HG03045 (cell line): Measurements from ENCODE around the gene FBXO24.
"Not testable (repeated sequence)": the region's sequence is repeated elsewhere in the genome, so short reads cannot be mapped to it uniquely, and the experiment has no call there.

Experiments used
- ATAC-seq: cut with Tn5 transposase; IDR thresholded peaks from one replicate; pipeline ENCODE4 v1.9.1; 2021; ENCODE audit warnings: mild to moderate bottlenecking, moderate library complexity; ENCODE audit not compliant: unreplicated experiment

FBXO24 gene

DNA sequence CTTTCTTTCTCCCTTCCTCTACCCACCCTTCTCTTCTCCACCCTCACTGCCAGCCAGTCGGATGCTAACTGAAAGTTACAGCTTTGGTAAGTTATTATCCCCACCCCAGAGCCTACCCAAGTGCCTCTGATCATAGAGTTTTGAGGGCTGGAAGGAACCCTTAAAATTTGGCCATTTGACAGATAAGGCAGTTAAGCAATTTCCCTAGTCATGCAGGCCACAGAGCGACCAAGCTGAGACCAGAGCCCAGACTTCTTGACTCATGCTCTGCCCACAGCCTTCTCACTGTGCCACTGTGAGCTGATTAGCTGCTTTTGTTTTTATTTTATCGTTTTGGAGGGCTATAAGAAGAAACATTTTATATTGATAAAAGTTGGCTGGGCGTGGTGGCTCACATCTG is 29.6 kb upstream of the FBXO24 start:
- ATAC-seq = no peak

DNA sequence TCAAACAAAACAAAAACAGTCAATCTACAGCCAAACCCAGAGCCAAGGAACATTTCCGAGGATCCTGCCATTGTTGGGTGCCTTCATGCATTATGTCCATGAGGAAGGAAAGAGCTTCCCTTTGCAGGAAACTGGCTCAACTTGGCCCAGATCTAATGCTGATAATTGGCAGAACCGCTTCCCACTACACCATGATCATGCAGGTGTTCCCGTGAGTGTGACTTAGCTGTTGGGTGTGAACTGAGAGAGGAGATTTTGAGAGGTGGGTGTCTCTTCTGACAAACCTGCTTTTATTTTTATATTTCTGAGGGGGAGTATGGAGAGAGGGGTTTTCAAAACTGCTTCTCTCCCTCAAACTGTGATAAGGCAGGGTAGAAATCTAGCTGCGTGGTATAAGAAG is 27.0 kb upstream of the FBXO24 start:
- ATAC-seq = no peak

DNA sequence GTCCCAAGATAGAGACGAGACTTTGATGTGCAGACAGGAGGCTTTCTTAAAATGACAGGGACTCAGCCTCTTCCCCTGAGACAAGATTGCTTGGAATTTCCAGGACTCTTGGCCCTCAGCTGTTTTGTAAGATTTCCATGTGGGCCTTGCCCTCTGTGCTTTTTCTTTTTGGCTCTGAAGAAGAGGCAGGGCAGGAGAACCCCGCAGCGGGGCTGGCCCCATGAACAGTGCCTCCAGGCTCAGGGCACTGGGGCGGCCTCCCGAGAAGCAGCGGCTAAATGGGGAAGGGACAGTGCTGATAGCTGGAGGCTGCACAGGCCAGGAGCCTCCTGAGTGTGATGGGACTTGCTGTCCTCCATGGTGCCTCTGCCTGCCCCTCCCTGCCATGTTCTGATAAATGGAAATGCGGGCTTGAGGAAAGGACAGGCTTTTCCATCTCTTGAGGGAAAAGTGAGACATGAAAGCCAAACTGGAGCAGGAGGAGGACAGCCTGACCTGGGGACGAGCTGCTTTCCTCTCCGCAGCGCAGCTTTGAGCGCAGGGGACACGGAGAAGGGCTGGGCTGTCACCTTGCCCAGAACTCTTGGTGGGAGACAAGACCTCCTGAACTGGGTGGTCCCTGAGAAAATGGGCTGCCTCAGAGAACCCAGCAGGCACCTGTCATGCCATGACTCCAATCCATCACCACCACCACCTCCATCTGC is 24.5 kb upstream of the FBXO24 start:
- no peak for ATAC-seq

DNA sequence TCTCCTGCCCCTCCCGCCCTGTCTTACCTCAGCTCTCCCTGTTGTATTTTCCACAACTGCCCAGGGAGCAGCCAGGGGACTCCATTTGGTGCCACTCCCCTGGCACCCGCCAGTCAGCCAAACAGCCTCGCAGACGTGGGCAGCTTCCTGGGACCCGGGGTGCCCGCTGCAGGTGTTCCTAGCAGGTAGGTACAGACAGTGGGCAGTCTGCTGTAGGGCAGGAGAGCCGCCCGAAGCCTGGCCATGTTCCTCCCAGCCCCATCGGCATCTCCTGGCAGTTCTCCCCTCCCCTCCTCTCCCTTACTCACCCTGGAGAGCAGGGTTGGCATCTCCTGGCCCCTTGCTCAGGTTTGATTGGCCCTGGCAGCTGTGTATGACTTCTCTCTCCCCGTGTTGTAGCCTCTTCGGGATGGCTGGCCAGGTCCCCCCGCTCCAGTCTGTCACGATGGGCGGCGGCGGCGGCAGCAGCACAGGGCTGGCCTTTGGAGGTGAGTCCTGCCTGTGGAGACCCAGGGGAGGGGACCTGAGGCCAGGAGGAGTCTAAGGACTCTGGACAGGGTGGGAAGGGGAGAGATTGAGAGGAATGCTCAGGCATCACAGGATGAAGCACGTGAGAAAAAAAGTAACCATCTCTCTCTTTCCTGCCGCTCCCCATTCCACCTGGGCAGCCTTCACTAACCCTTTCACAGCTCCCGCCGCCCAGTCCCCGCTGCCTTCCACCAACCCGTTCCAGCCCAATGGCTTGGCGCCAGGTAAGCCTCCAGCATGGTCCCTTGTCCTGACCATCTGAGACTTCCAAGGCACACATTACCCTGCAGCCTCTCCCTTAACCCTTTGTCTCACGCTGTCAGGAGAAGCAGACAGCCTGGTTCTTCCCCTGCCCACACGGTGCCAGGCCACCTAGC is 23.7 kb upstream of the FBXO24 start:
- ATAC-seq = no peak

DNA sequence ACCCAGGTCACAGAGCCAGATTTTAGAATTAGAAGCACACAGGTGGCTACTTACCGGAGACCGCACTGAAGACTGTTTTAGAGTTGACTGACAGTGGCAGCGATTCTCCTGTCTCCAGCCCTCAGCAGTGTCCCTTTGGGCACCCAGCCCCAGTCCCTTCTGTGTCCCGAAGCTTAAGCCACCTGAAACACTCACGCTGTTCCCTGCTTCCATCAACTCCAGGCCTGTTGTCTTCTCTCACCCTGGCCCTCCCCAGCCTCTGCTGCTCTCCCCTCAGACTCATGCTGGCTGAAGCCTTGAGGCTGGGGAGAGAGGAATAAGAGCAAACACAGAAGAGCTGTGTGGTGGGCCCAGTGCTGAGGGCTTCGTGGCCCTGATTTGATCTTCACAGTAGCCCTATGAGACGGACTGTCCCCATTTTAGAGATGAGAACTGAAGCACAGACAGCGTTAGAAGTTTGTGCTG is 23.0 kb upstream of the FBXO24 start:
- no peak for ATAC-seq

DNA sequence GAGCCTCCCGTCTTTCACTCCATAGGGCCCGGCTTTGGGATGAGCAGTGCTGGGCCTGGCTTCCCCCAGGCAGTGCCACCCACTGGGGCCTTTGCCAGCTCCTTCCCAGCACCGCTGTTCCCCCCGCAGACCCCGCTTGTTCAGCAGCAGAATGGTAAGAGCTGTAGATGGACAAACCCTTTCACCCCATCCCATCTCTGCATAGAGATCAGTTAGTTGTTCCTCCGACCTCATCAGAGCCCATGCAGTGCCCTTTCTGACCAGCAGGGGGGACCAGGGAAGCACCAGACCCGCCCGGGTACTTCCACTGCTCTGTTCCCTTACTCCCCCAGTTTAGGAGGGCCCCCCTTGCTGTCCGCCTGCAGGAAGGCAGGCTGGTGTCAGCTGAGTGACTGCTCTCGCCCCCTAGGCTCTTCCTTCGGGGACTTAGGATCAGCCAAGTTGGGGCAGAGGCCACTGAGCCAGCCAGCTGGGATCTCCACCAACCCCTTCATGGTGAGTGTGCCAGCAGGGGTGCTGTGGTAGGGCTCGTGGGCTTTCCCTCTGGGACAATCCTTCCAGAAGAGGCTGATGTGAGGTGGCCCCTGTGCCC is 22.2 kb upstream of the FBXO24 start:
- ATAC-seq = no peak

DNA sequence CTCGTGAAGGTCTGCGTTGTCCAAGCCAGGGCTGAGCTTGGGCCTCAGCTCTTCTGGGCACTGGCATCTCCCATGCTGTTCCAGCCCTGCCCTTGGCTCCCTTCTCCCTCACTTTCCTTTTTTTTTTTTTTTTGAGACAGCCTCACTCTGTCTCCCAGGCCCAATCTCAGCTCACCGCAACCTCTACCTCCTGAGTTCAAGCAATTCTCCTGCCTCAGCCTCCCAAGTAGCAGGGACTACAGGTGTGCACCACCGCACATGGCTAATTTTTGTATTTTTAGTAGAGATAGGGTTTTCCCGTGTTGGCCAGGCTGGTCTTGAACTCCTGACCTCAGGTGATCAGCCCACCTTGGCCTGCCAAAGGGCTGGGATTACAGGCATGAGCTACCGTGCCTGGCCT is 21.7 kb upstream of the FBXO24 start:
- not testable (repeated sequence) for ATAC-seq

DNA sequence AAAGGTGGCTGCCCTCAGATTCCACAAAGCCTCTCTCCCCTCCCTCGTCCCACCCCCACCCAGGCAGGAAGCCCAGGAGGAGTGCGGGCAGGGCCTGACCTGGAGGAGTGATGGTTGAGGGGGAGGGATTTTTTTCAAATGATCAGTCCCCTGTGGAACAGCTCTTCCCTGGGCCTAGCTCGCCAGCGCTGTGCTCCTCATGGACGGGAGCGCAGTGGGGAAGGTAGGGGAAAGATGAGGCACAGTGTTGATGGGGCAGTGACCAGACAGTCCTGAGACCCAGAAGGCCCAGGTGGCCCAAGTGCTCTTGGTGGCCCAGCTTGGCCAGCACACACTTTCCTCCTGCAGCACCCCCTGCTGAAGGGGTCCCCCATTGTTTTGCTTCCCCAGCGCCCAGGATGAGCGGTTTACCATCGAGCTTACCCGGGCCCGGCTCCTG is 21.0 kb upstream of the FBXO24 start:
- no peak for ATAC-seq

DNA sequence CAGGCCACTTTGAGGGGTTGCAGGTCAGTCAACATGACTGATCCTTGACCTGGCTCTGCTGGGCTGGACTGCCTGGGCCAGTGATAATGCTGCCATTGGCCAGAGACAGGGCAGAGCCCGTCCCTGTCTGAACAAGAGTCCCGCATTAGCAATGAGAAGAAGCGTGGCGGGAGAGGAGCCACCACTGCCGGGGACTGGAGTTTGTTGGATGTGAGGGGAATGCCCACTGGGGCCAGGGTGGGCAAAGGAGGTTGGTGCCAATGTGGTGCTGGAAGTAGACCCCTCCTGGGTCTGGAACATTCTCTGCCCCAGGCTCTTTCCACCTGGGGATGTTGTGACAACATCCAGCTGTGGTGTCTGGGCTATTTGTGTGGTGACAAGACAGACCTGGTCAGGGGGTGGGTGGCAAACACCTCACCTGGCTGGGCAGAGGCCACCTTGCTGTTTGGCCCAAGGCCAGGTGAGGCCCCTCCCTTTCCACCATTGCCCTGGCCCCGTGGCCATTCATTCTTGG is 20.1 kb upstream of the FBXO24 start:
- ATAC-seq = no peak

DNA sequence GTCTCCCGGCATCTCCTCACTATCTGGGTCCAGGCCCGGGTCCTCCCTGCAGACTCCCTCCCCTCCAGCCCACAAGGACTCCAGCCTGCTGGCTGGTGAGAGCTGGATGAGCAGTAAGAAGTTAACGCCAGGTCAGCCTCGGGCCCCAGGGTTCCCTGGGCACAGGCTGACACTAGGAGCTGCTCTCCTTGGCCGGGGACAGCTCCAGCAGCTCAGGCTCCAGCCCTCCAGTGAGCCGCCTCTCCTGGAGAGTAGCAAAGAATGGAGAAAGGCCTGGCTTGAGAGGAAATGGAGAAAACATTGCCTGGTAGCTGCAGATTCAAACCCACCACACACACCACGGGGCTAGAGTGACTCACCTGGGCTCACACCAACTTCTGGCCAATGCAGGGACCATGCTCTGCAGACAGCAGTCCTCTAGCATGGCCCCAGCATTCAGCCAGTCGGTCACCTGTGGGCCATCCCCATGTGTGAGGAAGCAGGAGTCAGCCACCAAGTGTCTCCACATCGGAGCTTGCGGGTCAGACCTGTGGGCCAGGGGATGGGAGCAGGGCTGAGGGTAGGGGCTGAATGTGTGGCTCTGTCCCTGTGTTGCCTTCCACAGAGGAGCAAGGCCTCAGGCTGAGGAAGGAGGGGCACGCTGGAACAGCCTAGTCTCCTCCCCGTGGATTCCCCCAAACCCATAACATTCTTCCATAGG is 18.9 kb upstream of the FBXO24 start:
- ATAC-seq = no peak

DNA sequence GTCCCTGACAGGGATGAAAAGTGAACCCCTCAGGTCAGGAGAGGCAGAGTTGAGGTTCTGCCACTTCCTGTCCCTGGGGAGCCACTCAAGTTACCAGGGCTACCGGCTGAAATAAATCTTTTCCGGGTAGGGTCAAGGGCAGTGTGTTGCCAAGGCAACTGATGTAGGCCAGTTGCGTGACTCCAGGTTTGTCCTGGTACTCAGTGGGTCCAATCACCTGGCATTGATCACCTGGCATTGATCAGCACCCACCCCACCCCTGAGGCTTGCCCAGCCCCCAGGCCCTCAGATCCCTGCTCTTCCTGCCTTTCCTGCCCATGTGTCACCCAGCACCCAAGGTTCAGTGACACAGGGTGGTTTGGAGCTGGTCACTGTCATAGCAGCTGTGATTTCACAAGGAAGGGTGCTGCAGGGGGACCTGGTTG is 18.4 kb upstream of the FBXO24 start:
- ATAC-seq = no peak

DNA sequence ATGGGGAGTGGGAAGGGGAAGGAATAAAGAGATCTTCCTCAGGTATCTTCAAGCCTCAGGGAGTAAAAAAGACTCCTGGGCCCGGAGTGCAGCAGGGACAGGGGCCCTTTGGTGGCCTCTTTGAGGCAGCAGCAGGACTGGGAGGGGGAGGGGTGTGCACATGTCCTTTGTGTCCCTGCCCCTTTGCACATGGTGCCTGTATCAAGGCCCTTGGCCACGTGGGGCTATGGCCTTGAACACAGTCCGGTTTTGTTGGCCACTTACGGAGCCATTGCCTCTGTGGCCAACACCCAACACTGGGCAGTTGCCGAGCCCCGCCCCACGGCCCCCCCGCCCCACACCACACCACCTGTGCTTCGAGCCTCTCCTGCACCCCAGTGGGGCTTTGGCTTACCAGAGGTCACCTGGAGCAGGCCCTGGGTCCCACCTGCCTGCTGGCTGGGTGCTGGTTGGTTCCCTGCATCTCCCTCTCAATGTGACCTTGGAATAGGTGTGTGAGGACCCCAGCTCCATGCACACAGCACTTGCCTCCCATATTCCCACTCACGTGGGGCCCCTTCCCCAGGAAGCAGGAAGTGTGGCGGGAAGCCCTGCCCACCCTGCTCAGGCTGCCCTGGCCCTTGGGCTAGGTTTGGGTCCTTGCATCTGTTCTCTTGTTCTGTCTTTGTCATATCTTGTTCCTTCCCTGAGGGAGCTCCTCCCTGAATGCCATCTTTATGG is 17.8 kb upstream of the FBXO24 start:
- no peak for ATAC-seq

DNA sequence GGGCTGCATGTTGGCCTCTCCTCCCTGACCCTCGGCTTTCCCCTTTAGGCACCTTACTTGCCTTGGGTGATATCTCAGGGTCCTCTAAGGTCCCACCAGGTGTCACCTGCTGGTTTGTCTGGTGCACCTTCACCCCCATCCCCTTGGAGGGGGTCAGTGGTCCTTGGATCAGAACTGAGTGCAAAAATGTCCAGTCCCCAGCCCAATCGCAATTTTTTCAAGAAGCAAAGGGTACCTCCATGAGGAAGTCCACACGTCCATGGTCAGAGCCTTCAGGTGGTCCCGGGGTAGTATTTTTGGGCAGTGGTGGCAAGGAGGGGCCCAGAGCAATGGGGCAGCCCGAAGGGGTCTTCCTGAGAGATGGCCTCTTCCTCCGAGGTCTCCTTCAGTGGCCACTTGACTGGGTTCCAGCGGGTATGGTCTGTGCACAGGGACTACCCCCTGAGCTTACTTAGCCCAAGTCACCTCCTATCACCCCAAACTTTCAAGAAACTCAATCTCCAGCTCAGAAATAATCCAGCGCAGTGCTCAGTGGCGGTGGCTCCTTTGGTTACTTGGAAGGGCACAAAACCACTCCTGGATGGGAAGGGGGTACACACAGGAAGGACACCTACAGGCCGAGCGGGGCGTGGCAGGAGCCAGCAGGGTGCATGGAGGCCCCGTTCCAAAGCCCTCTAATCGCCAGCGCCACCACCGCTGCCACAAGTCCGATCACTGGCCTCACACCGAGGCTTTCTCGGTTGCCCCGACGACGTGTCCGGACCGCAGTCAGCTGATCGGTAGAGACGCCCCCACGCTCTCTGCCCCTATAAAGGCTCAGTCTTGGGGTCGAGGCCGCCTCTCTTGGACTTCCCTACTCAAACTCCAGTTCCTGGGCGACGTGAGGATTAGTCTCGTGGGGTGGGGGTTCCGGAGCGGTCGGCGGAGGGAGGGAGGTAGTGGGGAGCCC is 17.0 kb upstream of the FBXO24 start:
- no peak for ATAC-seq

DNA sequence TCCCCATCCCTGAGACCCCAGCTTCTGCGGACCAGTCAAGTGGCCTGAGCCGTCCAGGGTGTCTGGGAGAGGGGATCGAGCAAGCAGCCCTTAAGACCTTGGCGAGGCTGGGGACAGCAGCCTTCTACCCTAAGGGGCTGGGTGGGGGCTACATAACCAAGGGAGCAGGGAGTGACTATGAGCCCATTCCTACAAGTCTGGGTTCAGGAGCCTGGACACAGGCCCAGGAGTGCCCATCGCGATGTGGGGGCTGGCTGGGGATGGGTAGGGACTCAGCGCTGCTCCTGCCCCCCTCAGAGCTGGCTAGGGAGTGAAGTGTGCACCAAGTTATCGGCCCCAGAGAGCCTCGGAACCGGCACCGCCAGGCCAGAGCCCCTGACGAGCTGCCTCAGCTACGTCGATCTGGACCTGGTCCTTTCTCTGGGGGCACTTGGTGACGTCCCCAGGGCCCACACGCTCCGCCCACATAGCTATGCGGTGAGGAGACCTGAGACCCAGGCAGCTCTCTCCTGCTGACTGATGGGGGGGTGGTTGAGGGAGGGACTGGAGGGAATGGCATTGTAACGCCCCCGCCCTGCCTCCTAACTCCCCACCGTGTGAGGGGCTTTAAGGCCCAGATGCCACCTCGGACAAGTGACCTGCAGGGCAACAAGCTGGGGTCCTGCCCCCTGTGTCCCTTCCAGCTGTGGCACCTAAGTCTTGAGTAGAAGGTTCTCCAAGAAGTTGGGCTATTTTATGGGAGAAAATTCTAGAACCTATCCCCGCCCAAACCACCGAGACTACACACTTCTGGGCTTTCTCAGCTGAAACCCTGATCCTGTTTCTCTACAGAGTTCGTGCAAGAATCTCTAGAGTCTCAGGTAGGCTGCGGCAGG is 14.9 kb upstream of the FBXO24 start:
- ATAC-seq = no peak

DNA sequence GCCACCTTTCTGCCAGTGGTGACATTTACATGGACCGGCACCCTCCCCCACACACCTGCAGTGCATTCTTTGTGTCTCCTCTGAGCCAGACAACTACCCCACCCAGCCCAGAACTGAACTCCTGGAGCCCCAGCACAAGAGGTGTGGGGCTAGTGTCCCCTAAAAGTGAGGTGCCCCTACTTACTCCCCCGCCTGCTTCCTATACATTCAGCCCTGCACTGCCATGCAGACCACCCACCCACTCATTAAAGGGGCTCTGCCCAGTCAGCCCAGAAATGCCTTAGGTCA is 14.4 kb upstream of the FBXO24 start:
- no peak for ATAC-seq

DNA sequence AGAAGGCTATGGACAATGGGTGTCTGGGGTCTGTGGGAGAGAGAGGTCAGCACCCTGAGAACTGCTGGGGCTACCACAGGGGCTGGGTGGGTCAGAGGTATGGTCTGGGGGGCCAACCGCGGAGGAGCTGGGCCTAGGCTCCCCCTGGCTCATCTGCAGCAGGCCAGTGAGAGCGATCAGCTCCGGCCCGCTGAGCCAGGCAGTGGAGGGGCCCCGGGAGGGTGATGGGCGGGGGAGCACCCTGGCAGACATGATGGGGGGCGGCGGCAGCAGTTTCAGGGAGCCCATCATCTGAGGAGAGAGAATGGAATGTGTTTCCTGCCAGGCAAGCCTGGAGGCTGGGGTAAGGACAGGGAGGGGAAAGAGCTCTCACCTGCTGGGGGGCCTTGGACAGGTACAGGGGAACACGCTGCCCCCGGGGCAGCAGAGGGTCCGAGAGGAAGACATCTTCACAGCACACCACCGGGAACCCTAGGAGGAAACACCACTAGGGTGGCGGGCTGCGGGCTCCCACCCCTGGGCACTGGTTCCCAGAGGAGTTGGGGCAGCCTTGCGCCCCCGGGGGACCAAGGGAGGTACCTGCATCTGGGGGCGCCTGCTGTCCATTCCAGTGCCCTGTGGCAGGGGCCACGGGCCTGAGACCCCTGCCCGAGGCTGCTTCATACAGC is 13.7 kb upstream of the FBXO24 start:
- ATAC-seq = no peak

DNA sequence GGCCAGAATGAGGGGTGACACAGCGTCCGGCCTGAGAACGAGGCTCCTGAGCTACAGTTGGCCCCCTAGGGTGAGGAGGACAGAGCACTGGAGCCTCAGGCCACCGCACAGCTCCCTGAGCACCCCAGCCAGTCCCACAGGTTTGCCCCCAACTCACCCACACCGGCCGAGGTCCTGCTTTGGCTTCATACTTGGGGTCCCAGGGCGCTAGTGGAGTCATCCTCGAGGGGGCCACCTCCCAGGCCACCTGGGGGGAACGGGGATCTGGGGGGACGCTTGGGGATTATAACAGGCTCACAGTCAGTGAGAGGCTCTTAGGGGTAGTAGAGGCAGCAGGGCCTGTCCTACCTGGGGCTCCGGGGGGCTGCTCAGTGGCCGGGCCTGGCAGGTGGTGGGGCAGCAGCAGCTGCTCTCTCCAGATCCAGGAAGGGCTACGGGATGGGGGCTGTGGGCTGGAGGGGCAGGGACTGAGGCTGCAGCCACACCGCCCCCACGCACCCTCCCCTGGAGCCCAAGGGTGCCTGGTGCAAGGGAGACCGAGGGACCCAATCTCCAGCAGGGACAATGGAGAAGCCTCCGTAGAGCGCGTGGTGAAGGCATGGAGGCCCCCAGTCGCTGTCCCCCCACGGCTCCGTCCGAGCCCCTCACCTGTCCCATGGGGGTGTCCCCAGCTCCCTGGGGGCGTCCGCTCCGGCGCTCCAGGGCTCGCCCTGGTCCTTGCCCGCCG is 13.0 kb upstream of the FBXO24 start:
- no peak for ATAC-seq
